ENCODE data around the gene UBASH3B.

Gene UBASH3B

DNA sequence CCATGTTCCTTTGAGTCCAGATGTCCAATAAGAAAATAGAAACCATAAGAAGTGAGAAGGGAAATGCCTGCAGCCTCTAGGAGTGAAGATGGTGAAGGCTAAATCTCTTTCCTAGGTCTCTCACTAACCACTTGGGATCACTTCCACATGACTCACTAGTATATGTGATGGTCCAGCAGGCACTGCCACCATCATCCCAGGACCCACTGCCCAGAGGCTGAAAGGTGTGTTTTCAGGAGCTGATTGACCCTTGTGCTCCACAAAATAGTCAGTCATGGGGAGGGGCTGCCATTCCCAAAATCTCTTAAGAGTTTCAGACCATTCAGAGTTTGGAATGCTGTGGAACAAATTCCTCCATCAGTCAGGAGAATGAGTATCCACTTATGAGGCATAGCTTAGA, 22.9 kb downstream of the UBASH3B start:
- no peak for DNase-seq (ENCODE audit: low read depth)

- DNase-seq (ENCODE audit: low read depth) = no peak
Measured at GRCh38 chr11:122679466-122679865, 23.9 kb downstream of the UBASH3B start.

DNA sequence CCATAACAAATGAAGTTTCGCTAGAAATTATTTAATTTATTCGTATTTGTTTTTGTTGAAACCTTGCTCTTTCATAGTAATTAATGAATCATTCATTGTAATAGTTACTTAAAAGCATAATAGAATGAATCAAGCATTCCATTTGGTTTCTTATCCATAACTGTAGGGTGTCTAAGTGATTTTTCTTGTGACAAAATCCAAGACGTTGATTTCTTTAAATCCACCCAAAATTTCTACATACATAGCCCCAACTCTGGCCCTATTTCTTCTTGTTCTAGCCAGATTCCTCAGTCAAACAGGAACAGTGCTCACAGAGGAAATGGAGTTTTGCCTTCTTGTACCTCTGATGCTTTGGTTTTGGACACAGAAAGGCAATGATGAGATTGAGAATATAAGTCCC, 25.5 kb downstream of the UBASH3B start:
- DNase-seq (ENCODE audit: low read depth) = no peak

DNA sequence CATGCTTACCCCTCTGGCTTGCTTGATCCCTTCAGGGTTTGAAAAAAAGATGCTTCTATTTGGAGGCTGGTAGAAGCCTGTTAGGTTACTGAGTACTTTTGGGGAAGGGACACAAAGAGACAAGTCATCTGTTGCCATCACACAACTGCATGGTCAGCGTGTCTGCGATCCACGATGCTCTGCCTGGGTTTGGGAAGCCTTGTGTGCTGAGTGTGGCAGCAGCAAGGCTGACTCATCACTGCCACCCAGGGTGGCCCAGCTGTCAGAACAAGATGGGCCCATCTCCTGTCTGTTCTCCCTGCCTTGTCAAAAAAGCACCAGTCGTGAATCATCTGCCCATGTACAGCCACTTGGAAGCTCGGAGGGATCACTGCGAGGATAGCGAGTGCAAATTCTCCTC, 26.2 kb downstream of the UBASH3B start:
- no peak for DNase-seq (ENCODE audit: low read depth)

DNA sequence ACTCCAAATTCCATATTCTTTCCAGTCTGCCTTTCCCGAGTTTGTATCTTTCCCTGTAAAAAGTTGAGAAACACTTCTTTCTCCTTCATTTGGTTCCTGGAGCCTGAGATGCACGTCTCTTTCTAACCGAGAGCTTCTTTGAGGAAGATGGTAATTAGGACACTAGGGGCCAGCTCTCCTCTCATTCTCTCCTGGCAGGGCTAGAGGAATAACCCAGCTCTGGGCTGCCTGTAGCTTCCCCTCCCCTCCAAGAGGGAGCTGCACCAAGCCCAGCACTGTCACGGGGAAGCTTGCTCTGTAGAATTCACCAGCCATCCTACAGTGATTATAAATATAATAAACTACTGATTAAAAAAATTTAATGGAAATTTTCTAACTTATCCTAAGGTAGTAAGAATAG, 26.9 kb downstream of the UBASH3B start:
- DNase-seq (ENCODE audit: low read depth) = no peak

DNA sequence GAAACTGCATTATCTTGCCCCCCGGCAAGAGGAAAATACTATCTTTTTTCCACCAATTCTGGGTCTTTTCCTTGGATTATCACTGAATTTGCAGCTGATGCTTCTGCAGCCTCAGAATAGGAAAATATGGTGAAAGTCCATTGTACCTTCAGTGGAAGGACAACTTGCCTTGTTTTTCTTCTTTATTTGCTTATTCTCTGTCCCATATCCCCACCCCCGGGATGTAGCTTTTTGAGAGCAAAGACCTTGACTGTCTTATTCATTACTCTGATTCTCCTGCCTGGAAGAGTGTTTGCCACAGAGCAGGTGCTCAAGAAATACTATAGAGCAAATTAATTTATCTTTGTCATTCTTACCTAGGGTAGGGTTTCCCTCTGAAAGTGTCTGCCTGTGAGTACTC, 29.5 kb downstream of the UBASH3B start:
- DNase-seq (ENCODE audit: low read depth) = no peak

- DNase-seq (ENCODE audit: low read depth) = no peak
Measured at GRCh38 chr11:122686111-122686510, 30.6 kb downstream of the UBASH3B start.

- DNase-seq (ENCODE audit: low read depth) = no peak
Measured at GRCh38 chr11:122690384-122690783, 34.9 kb downstream of the UBASH3B start.

GRCh38 chr11:122690801-122691548, 35.5 kb downstream of the UBASH3B start:
- no peak for DNase-seq (ENCODE audit: low read depth)

- no peak for DNase-seq (ENCODE audit: low read depth)
Measured at GRCh38 chr11:122691549-122692150, 36.1 kb downstream of the UBASH3B start.

DNA sequence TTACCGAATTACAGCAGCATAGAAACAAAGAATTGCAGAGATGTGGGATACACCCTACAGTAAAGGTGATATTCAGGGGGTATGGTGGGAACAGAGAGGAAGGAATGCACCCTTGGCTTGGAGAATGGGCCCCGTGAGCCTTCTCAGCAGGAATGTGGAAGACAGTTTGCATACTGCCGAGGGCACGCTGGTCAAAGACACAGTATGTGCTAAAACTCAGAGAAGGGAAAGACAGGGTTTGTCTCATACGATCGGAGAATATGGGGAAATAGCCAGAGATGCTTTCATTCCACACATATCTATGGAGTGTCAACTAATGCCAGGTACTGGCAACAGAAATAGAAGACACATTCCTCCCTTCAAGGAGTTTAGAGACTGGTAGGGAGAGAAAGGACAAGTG, 36.9 kb downstream of the UBASH3B start:
- no peak for DNase-seq (ENCODE audit: low read depth)

DNA sequence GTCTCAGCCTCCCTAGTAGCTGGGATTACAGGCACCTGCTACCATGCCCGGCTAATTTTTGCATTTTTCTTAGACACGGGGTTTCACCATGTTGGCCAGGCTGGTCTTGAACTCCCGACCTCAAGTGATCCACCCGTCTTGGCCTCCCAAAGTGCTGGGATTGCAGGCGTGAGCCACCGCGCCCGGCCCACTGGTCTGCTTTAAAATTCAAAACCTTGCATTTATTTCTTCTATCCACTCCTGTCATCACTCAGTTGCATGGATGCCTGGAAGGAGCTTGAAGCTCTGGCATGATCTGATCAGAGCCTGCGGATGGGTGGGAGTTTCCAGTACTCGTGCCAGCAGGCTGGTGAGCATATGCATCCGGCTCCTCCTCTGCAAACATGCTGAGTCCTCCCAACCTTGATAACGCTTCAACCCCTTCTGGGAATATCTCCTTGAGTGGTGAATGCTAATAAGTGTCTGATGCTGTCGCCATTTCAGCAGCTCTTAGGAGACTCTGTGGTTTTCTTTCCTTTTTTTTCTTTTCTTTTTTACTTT, 39.6 kb downstream of the UBASH3B start:
- DNase-seq (ENCODE audit: low read depth) = no peak

DNA sequence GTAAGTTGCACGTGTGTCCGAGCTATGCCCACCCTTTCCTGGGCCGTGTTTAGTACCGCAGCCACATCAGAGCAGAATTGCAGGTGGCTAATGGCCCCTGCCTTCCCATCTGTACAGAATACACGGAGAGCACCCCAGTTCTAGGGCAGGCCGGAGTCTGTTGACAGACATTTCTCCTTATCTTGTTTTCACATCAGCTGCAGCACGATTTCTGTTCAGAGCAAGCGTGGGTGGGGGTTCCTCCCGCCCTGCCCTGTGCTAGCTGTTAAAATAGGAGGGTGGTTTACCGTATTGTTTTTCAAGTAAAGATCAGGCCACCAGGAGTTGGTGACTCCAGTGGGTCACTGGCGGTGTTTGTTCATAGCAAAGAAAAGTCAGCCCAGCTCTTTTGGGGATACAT, 41.1 kb downstream of the UBASH3B start:
- no peak for DNase-seq (ENCODE audit: low read depth)

DNA sequence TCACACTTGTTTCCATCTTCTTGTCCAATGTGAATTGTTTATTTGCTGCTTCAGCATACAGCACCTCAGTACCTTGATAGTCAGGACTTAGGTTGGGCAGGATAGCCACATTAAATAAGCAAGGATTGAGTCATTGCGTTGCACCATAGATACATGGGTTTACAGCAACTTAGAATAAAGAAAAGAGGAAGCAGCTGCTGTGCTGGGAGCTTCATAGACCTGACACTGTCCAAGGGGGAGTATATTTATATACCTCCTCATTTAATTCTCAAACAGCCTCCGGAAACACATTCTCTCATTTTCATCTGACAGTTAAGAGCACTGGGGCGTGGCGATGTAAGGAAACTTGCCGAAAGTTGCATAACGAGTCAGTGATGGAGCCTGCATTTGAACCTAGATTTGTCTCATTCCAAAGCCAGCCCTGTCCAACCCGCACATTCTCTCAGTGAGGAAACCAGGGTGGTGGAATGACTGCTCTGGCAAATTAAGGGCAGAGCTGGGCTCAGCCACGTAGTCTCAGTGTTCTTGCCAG, 42.2 kb downstream of the UBASH3B start:
- no peak for DNase-seq (ENCODE audit: low read depth)

- no peak for DNase-seq (ENCODE audit: low read depth)
Measured at GRCh38 chr11:122698392-122698791, 42.9 kb downstream of the UBASH3B start.

- no peak for DNase-seq (ENCODE audit: low read depth)
Measured at GRCh38 chr11:122700666-122701065, 45.1 kb downstream of the UBASH3B start.

DNA sequence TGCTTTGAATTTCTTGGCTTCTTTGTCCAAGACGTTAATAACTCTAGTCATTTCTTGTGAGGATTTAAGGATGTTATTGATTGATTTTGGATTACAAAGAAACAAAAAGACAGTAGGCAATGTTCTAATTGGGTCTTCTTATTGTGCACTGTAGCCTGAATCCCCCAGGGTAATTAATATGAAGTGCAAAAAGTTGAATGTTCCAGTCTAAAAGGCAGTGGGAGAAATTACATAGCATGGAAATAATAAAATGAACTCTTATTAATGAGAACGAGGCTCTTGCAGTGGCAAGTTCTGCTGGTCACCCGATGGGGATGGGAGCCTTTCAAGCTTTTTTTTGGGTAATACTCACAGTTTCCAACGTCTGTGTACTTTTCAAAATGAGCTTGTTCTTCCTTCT, 45.6 kb downstream of the UBASH3B start:
- no peak for DNase-seq (ENCODE audit: low read depth)

GRCh38 chr11:122703541-122704272, 48.2 kb downstream of the UBASH3B start:
- DNase-seq (ENCODE audit: low read depth) = no peak

- no peak for DNase-seq (ENCODE audit: low read depth)
Measured at GRCh38 chr11:122705396-122705795, 49.9 kb downstream of the UBASH3B start.

DNA sequence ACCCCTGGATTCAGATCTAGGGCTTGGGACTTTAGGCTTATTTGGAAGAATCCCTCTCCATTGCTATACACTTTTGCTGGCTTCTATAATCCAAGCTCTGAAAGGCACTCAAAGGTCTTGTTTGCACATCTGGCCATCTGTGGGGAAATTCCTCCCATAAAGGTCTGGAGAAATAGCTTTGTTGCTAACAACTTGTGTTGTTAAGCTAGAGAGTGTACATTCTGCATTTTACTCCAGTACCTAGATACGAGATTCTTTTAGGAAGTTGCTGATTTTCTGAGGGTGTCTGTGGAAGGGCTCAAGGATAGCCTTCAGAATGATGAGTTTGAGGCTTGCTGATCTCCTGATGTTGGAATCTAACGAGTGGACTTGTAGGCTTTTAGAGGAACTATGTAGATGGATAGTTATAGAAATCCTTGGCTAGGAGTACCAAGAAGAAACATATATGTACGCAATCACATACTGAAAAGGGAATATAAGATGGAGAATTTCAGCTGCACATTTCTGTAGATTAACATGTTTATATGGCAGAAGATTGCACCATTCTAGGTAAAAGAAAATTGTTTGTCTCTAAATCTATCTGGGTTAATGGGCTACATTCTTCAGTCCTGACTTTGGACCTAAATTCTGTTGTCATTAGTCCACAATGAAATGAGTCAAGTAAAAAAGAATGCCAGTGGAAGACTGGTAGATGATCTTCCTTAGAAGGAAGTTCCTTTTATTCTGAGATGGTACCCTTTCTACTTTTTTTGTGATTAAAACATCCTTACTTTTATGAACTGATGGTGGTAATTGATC, 51.0 kb downstream of the UBASH3B start:
- no peak for DNase-seq (ENCODE audit: low read depth)

DNA sequence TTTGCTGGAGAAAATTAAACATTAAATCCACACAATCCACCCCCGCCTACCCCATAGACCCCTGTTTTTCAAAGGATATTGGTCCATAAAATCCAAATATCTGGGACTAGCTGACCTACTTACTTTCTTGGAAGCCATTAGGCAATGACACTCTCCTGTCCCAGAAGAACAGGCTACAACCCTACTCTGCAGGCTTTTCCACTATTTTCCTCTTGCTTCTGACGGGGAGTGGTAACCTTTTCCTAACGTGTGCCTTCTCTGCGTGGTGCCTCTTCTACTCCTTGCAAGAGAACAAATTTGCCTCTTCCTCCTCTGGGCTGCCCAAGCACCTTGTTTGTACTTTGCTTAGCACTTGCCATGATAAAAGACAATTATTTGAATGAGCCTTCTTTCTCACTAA, 51.6 kb downstream of the UBASH3B start:
- DNase-seq (ENCODE audit: low read depth) = no peak

DNA sequence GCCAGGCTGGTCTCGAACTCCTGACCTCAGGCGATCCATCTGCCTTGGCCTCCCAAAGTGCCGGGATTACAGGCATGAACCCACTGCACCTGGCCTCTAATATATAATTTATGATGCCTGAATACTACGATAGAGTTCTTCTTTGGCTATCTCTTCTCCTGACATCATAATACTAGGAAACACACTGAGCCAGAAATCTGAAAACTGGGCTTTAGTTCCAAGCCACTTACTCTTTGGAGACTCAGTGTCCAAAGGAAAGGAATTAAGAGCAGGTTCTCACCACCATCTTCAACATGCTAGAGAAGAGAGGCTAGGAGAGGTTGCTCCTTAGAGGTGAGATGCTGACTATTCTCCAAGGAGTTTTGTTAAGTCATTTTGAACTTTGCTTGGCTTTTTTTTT, 52.4 kb downstream of the UBASH3B start:
- no peak for DNase-seq (ENCODE audit: low read depth)

All from non-pigmented ciliary epithelial cell (primary cell).